Fibroblast of mammary gland (primary cell): Measurements from ENCODE around the gene FANCD2.
A peak's percentile ranks its signal among the peaks of the same experiment; 100 is the strongest.
"Not testable (repeated sequence)": the region's sequence is repeated elsewhere in the genome, so short reads cannot be mapped to it uniquely, and the experiment has no call there.

Experiments
- DNase-seq: peaks from one replicate; pipeline ENCODE4 v3.0.0-alpha.2; 2010; ENCODE audit warnings: low read depth
- H3K4me3 ChIP-seq: 2 replicates; pipeline ENCODE4 v1.5.1; 2011; ENCODE audit warnings: low read depth, mild to moderate bottlenecking, low read length, moderate library complexity; ENCODE audit not compliant: control insufficient read depth
- TF ChIP-seq, protein P1 (sequence below): conservative IDR thresholded peaks from 2 replicates; pipeline ENCODE4 v1.5.1; 2011; ENCODE audit warnings: low read depth, low read length, inconsistent platforms; ENCODE audit not compliant: control insufficient read depth, insufficient read depth

FANCD2 gene

DNA sequence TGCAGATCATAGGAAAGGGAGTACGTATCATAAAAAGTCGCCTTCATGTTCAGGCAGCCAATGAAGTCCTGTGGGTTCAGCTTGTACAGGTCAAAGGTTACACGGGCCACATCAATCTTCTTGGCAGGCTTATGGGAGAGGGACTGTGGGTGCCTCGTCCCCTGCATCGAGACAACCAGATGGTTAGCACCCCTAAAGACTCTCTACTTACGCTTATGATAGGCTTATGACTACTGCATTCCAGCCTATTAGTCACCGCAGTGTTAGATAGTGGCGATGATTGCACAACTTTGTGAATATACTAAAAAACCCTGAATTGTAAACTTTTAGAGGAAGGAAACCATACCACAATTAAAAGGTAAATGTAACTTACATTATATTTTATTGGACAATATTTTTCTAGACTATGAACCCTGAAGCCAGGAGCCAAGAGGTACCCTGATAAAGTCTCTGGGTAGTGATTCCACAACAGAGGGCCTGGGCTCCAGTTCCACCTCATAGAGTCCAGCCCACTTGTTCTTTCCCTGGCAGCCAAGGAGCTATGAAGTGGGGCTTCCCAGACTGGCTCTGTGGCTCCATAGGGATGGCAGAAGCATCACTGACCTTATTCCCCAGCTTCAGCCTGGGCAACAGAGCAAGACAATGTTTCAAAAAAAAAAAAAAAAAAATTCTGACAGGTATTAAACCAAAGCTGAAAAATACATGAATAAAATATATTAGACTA, 2.5 kb upstream of the FANCD2 start:
- DNase-seq = peak; percentile 91
- TF ChIP-seq, protein P1, sequence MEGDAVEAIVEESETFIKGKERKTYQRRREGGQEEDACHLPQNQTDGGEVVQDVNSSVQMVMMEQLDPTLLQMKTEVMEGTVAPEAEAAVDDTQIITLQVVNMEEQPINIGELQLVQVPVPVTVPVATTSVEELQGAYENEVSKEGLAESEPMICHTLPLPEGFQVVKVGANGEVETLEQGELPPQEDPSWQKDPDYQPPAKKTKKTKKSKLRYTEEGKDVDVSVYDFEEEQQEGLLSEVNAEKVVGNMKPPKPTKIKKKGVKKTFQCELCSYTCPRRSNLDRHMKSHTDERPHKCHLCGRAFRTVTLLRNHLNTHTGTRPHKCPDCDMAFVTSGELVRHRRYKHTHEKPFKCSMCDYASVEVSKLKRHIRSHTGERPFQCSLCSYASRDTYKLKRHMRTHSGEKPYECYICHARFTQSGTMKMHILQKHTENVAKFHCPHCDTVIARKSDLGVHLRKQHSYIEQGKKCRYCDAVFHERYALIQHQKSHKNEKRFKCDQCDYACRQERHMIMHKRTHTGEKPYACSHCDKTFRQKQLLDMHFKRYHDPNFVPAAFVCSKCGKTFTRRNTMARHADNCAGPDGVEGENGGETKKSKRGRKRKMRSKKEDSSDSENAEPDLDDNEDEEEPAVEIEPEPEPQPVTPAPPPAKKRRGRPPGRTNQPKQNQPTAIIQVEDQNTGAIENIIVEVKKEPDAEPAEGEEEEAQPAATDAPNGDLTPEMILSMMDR = no peak
- H3K4me3 ChIP-seq = peak overlapping the region; percentile 12

DNA sequence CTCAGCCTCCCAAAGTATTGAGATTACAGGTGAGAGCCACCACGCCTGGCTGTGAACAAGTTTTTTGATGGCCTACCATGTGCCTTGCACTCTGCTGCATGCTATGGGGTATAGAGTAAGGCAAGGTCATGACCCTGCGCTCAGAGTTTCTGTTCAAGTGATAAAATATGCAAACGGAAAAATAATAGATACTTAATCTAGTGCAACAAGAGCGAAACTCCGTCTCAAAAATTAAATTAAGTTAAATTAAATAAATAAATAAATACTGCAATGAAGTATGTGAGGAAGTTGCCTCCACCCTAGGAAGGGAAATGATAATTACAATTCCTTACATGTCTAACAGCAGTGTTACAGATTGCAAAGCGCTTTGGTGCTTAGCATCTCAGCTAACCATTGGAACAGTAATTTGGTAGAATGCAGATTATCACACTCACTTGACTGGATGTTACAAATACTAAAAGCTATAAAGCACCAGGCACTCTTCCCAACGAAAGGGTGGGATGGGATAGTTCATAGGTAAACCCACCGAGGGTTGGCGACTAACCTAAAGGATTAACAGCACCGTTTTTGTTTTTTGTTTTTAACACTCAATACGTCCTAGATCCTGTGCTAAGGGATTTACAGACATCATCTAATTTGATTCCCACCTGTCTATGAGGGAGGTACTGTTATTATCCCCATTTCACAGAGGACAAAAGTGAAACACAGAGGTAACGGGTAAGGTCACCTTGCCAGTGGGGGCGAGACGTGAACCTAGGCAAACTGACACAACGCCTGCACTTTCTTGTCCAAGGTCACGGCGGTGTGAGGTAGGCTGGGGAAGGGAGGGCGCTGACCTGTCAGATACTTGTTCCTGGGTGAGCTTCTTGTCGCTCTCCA, 793 bp upstream of the FANCD2 start:
- no peak for DNase-seq
- H3K4me3 ChIP-seq = peak overlapping the region; percentile 95
- TF ChIP-seq, protein P1 = no peak

DNA sequence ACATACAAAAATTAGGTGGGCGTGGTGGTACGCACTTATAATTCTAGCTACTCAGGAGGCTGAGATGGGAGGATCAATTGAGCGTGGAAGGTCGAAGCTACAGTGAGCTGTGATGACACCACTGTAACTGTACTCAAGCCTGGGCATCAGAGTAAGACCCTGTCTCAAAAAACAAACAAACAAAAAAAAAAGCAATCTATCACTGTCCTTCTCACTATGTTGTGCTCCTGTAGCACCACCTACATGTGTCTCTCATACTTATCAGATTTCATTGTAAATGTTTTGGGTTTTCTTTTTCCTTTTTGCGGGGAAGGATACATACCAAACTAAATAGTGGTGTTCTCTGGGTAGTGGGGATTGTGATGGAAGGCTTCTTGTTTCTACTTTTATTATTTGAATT, 14.8 kb downstream of the FANCD2 start:
- TF ChIP-seq, protein P1 = no peak
- no peak overlapping the region for H3K4me3 ChIP-seq

DNA sequence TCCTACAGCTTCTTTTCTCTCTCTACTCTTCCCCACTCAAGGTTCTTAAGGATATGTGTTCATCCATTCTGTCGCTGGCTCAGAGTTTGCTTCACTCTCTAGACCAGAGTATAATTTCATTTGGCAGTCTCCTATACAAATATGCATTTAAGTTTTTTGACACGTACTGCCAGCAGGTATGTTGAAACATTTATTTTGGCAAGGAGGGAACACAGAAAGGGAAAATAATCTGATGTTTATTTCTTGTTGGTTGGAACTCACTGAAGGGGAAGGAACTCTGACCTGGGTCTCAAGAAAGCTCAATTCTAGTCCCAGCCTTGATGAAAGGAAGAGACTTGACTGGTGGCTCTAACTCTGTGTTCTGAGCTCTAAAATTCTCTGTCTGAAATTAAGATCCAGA, 21.6 kb downstream of the FANCD2 start:
- TF ChIP-seq, protein P1 = no peak
- no peak for DNase-seq
- H3K4me3 ChIP-seq = no peak overlapping the region

More for the DNA sequence above, 14.8 kb downstream of the FANCD2 start:
- no peak for DNase-seq

DNA sequence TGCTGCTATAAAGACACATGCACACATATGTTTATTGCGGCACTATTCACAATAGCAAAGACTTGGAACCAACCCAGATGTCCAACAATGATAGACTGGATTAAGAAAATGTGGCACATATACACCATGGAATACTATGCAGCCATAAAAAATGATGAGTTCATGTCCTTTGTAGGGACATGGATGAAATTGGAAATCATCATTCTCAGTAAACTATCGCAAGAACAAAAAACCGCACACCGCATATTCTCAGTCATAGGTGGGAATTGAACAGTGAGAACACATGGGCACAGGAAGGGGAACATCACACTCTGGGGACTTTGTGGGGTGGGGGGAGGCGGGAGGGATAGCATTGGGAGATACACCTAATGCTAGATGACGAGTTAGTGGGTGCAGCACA, 26.8 kb downstream of the FANCD2 start:
- H3K4me3 ChIP-seq, DNase-seq: not testable (repeated sequence)

DNA sequence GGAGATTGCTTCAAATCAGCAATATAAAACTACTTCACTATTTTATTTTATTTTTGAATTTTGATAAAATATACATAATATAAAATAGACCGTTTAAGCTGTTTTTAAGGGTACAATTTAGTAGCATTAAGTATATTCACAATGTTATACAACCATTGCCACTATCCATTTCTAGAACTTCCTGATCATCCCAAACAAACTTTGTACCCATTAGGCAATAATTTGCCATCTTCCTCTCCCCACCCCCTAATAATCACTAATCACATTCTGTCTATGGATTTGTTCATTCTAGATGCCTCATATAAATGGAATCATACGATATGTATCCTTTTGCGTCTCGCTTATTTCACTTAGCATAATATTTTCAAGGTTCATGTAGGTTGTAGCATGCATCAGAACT, 28.9 kb downstream of the FANCD2 start:
- TF ChIP-seq, protein P1 = no peak
- no peak overlapping the region for H3K4me3 ChIP-seq
- no peak for DNase-seq

DNA sequence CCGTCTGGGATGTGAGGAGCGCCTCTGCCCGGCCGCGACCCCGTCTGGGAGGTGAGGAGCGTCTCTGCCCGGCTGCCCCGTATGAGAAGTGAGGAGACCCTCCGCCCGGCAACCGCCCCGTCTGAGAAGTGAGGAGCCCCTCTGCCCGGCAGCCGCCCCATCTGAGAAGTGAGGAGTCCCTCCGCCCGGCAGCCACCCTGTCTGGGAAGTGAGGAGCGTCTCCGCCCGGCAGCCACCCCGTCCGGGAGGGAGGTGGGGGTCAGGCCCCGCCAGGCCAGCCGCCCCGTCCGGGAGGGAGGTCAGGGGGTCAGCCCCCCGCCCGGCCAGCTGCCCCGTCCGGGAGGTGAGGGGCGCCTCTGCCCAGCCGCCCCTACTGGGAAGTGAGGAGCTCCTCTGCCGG, 43.8 kb downstream of the FANCD2 start:
- not testable (repeated sequence) for H3K4me3 ChIP-seq, DNase-seq
